Stimulated activated naive CD4-positive, alpha-beta T cell treated with Interleukin-2 at 50 U/mL for 16 hours (primary cell): ENCODE results near the gene TPK1.
A peak's percentile ranks its signal among the peaks of the same experiment; 100 is the strongest.

Experiments
- DNase-seq: peaks from one replicate; lab custom pipeline; 2025; lab: John Stamatoyannopoulos, UW

The TPK1 gene

DNA sequence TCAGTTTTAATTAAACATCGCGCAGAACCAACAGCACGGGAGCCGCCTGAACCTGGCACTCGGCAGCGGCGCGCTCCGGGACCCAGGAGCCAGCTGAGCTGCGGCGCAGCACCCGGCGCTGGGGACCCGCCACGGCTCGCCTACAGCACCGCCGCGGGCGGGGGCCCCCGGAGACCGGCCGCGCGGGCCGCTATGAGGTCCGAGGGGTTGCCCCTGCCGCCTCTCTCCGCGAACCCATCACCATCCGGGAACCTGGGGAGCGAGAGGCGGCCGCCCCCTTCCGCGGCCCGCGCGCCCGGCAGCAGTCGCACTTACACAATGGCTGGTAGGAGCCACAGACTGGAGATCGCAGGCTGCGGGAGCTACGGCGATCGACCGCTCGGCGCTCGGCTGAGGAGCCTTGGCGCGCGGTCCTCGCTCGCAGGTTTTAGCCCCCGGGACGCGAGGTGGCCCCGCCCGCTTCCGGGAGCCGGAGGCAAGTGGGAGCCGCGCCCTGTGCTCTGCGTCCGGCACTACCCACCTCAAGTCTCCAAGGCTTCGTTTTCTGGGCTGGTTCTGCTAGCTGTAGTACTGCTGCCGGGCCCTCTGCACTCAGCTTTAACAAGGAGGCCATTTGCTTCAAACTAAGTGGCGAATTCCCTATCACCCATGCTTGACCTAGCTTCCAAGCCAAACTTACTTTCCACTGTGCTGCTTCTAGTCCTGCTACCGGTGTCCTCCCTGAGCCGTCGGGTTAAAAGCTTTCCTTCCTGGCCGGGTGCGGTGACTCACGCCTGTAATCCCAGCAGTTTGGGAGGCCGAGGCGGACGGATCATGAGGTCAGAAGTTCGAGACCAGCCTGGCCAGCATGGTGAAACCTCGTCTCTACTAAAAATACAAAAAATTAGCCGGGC, at the start of gene TPK1:
Gene TPK1 (minus strand): TSS at position 402 of the 893 bp plus-strand sequence. CDS start 451 bp downstream, outside the sequence.
- DNase-seq: peak; percentile 88

DNA sequence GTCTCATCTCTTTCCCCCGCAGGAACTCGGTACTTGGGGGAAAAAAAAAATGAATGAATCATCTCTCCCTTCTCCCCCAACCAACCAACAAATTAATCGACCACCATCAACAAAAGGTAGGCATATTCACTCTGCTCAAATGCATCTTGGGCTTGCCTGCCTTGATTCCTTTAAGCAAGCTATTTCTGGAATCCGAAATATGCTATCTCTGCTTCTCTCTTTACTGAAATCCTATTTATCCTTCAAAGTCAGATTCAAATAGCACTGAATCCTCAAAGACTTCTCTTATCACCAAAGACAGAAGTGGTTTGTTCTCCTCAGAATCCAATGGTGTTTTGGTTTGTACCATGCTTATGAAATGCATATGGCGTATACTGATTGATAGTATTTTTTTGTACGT, 49.6 kb upstream of the TPK1 start:
- no peak for DNase-seq

DNA sequence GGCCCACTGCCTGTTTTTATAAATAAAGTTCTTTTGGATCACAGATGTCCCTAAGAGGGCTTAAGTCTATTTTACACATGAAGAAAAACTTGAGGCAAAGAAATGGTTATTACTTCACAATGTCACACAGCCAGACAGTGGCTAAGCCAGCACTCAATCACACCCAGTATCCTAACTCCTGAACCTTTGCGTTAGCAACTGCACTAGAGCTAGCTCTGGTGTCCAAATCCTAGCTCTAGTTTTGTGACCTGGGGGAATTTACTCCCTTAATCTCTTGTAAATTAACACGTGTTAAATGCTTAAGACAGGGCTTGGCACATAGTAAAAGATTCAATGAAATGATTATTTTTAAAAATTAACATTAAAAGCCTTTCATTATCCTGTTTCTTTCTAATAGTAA, 49.0 kb upstream of the TPK1 start:
- no peak for DNase-seq

DNA sequence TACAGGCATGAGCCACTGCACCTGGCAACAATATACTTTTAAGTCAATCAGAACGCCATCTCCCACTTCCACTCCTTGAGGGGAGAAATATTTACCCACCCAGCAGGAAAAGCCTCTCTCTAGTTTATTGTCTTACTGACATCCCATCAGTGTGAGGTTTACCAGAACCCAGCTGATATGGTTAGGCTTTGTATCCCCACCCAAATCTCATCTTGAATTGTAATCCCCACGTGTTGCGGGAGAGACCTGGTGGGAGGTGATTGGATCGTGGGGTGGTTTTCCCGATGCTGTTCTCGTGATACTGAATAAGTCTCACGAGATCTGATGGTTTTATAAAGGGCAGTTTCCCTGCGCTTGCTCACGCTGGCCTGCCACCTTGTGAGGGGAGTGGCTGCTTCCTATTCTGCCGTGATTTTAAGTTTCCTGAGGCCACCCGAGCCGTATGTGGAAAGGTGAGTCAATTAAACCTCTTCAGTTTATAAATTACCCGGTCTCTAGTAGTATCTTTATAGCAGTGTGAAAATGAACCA, 37.5 kb upstream of the TPK1 start:
- no peak for DNase-seq

DNA sequence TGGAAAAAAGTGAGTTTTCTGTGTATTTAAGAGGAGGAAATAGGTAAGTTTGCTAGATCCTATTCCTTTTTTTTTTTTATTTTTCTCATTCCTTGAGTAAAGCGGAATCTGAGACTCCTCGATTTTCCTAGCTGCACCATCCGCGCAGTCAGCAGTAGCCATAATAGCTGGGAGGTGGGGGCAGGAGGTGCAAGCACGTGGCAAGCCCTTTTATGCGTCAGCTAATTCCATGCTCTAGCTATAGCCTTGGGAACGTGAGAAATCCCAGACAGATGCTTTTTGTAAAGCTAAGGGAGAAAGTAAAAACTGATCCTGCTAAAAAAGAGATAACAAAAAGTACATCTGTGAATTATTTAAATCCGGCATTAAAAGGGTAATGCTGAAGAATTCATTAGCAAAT, 33.2 kb upstream of the TPK1 start:
- DNase-seq: no peak

DNA sequence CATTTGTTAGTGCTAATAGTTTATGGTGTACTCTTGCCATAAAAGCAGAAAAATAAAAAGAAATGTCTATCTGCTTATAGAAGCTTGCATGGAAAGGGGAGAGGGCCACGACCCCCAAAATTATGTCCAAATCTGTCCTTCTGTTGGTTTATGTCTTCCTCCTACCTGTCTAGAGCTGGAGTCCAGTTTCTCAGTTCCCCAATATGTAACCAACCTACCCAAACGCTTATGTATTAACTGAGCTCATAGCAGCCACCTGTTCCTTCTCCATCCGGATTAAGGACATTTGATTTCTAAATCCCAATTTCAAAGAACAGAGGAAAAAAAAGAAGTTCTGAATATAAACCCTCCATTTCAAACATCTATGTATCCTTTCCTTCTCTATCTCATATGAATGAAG, 30.3 kb upstream of the TPK1 start:
- DNase-seq: no peak

DNA sequence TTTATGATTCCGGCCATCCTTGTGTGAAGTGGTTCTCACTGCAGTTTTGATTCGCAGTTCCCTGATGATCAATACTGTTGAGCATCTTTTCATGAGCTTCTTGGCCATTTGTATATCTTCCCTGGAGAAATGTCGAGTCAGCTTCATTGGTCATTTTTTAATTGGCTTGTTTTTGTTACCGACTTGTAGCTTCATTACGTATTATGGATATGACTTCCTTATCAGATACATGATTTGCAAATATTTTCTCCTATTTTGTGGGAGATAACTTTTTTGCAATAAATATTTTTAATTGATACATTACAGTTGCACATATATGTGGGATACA, 27.4 kb upstream of the TPK1 start:
- no peak for DNase-seq

DNA sequence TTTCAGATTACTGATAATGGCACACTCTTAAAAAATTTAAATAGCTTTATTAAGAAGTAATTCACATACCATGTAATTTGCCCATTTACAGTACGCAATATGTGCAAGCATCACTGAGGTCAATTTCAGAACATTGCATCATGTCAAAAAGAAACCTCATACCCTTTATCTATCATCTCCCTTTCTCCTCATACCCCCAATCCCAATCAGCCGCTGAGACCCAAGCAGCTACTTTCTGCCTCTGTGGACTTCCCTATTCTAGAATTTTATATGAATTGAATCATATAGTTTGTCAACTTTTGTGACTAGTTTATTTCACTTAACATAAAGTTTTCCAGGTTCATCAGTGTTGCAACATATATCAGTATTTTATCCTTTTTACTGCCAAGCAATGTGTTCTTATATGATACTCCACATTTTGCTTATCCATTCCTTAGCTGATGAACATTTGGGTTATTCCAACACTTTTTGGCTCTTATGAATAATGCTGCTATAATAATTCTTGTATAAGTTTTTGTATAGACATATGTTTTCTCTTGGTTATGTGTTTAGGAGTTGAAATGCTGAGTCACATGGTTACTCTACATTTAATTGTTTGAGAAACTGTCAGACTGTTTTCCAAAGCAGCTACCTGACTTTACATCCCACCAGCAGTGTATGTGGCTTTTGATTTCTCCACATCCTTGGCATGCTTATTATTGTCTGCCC, 26.9 kb upstream of the TPK1 start:
- DNase-seq: no peak

DNA sequence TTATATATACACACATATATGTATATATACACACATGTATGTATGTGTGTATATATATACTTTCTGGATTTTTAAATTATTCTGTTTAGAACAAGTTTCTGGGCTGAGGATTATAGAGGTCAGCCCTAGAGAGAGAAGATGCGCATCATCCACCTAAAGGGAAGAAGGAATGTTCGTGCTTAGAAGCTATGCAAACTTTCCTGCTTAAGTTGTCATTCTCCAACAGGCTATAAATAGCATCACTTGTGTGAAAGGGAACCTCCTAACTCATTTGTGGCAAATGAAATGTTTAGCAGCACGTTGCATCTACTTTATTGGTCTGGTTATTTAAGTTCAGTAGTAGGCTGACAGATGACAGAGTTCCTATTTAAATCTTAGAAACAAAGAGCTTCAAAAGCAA, 23.9 kb upstream of the TPK1 start:
- DNase-seq: no peak

DNA sequence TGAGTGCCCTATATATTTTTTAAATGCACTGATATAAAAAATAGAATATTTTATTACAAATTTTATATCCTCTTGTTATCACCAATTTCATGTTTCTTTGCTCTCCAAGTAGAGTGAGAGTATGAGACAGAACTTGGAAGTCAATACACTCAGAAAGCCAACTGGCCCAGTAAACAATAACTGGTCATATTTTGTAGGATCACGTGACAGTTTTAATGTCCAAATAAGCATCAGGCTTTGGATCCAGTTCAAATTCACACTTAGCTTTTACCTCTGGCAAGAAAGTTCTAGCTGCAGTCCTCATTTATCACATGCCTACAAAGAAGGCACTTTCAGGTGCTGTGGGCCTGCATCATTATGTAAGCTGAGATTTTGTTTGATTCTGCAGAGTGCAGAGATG, 21.6 kb upstream of the TPK1 start:
- DNase-seq: no peak

DNA sequence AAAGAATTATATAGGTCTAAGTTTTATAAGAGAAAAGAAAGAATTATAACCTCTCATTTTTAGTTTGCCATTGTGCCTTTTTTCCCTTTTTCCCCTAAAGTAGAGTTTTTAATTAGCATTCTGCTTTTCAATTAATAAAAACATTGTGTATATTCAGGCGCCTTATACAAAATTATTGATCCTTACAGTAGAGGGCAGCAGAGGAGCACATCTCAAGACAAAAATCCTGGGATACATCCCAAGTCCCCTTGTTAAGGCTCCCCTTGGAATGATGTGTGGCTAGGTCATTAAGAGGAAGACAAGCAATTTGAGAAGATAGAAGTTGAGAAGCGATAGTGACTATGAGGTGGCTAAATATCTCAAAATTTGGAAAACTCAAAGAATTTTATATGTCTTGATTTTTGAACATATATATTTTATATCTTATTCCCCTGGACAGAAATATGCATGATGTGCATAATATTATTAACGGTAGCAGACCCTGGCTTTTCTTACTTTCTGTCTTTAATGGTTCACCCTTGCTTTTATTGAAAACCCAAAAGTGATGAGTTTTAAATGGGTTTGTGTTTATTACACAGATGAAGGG, 19.1 kb upstream of the TPK1 start:
- DNase-seq: no peak

DNA sequence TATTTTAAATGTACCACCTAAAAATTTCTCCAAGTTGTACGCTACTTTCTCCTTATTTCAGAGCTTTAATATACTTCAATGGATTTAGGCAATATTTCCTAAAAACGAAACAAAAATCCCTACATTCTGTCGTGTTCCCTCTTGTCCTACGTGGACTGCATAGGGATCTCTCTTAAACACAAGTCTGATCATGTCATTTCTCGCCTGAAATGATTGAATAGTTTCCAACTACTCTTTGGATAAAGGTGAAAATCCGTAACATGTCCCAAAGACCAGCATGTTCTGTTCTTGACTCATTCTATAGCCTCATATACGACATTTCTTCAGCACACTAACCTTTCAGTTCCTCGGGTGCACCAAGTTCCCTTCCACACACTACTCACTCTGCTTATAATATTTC, 17.7 kb upstream of the TPK1 start:
- no peak for DNase-seq

DNA sequence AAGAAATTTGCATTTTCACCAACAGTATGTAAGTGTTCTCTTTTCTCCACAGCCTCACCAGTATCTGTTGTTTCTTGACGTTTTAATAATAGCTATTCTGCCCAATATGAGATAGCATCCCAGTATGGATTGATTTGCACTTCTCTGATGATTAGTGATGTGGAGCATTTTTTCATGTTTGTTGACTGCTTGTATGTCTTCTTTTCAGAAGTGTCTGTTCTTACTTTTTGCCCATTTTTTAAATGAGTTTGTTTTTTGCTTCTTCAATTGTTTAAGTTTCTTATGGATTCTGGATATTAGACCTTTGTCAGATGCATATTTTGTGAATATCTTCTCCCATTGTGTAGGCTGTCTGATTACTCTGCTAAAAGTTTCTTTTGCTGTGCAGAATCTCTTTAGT, 12.2 kb upstream of the TPK1 start:
- no peak for DNase-seq

DNA sequence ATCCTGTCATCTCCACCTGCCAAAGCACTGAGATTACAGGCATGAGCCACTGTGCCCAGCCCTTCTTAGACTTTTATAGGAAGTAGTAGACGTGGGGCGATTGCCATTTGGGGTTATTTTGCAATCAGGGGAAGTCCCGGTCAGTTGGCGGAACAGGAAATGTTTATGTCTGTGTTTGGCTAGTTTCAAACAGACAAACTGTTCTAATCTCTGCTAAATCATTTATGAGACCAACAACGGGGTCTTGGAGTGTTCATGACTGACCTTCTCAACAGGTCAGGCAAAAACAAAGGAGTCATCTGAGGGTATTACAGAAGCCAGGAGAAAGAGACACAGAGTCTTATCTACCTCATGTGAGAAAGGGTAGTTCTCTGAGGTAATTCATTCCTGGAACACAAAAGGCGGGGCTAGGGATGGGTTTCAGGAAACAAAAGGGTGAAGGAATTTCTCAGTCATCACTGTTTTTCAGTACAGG, 6.6 kb upstream of the TPK1 start:
- DNase-seq: peak; percentile 12

DNA sequence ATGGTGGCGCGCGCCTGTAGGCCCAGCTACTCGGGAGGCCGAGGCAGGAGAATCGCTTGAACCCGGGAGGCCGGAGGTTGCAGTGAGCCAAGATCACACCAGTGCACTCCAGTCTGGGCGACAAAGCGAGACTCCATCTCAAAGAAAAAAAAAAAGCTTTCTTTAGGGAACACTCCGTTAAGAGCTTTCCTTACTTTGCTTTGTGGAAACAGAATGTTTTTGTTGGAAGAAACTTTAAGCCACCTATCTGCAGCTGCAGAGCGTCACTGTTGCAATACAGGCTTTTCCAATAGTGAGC, 641 bp upstream of the TPK1 start:
- DNase-seq: no peak

DNA sequence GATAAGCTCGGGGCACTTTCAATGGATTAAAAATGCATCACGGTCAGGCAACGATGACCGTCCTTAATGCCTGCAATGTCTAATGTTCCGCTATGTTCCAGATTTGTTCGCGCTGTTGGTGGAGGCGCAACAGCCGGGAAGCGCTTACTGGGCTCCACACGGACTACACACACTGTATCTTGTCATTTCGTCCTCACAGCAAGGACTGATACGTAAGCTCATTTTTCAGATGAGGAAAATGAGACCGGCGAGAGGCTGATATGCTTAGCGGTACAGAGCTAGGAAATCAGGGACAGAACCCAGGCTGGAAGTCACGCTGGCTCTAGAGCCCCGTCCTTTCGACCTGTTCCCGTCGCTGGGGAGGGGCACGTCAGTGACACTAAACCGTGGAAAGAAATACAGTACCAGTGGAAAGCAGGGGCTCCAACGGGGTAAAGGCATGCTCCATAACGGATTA, 670 bp downstream of the TPK1 start:
- DNase-seq: peak; percentile 32

DNA sequence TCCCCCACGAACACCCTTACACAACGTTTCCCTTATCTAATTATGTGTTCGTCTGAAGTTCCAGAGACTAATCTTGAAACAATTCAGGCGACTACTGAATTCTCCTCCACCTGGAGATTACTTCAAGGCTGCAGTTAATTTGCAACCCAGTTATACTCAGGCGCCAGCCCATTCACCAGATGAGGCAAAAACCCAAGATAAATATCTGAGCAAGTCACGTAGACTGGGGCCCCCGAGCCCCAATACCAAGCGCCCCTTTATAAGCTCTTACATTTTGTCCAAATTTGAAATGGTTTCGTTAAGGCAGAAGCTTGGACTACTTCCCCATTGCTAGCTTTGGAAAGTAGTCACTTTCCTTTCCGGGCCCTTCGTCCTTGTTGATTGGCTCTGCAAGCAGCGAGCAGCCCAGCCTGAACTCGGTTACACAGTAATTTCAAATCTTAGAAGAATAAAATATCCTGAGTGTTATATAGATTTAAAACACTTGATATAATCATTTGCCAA, 1.2 kb downstream of the TPK1 start:
- peak; percentile 4 for DNase-seq

DNA sequence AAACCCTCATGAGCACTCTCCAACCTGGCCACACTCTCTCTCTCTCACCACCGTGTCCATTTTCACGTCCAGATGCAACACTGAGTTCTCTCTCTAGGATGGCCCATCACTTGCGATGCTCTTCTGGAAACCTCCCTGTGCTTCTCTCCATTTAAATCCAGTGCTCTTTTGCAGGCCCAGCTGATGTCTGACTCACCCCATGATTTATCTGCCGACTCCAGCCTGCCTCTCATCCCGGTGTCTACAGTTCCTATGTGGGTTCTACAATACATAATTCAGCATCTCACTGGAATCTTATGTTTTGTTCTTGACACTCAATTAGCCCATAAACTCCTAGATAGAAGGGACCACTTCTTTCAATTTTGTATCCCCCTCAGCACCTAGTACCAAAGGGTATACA, 5.0 kb downstream of the TPK1 start:
- no peak for DNase-seq

DNA sequence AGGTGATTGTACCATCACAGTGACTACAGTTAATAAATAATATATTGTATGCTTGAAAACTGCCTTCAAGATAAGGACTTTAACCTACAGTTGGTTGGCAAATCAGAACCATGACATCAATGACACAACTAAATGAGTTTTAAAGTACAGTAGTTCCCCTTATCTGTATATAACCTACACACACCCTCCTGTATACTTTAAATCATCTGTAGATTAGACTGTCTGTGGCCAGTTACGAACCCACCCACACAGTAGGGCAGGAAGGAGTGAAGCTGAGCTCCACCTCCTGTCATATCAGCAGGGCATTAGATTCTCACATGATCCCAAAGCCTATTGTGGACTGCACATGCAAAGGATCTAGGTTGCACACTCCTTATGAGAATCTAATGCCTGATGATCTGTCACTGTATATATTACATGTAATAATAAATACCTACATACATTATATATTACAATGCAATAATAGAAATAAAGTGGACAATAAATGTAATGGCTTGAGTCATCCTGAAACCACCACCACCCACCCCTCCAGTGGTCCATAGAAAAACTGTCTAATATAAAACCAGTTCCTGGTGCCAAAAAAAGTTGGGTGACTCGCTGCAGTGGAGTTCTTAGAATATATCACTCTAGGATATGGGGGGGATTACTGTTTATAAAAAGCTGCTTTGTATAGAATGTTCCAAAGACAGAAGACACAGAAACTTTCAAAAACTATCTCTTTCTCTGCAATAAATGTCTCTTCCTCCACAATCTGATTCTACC, 5.6 kb downstream of the TPK1 start:
- peak; percentile 1 for DNase-seq

DNA sequence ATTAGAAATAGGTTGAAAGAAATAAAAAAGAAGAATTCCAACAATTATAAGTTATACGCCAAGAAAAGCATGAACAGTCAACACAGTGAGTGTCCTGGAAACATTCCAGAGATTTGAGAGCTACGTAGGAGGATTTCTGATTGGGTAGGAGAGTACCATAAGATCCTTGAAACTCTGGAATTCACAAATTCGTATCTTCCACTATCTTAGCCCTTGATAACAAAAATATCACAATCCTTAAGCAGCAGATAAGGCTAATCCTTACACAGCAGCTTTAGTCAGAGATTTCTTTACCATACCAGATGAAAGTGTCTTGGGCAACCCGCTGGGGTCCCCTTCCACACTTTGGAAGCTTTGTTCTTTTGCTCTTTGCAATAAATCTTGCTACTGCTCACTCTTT, 8.2 kb downstream of the TPK1 start:
- DNase-seq: no peak

DNA sequence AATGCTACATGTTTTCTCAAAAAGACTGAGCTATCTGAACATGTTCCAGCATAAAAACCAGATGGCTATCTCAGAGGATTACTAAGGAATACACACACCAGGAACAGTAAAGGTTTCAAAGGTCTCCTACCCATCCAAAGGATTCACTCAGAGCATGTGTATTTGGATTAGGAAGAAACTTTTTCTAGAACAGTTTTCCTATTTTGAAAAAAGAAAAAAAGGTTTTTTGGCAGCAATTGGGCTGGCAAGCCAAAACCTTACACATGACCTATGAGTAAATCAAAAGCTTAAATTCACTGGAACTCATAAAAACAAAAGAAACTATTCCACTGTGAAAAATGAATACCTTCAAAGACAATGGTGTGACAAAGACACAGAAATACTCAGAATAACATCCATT, 9.6 kb downstream of the TPK1 start:
- no peak for DNase-seq

DNA sequence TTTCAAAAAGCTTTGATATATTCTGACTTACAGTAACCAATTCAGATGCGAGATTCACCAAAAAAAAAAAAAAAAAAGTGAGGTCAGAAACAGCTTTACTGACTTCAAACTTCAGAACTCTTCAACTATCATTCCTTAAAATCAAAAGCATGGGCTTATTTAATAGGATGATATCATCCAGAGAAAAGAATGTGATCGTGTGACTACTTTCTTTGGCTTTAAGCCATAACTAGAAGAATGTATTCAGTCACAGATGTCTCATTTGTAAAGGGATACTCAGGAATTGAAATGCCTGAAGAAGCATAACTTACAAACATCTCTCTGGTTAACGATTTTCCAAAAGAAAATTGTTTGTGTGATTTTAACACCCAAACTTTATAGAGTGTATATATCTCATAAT, 11.5 kb downstream of the TPK1 start:
- DNase-seq: no peak
